Measurements from ENCODE around the gene WDR88. TPM values are rescaled to one million over a fixed set of nuclear protein-coding genes. Genes with fewer than 3 reads are reported as not detected.

Gene WDR88
- total and polyA plus RNA-seq, 2 of the 8 experiments (the other 6 are each of a cell fraction or from before 2014, with no cell fraction given) = not detected

DNA sequence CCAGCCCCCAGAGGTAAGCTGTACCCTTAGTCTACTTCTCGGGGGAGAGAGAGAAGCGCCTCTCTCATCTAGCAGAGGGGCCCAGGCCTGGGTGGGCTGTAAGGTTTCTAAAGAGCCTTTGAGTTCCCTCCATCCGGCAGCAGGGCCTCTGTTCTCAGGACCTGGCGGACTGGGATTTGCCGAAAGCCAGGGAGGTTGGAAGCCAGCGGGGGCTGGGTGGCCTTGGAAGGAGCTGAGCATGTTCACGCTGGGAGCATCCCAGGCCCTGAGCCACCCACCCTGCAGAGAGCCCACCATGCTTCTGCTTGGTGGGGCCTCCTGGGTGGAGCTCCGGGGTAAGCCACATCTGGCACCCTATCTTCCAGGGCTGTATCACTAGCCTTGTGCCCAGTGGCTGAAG, 86.0 kb downstream of the WDR88 start (continued):
- TF ChIP-seq CHD7 (IDR thresholded peaks at IDR 0.05; ENCODE audit: insufficient replicate concordance, low read length) = no peak
- TF ChIP-seq GABPA (IDR thresholded peaks at IDR 0.05; ENCODE audit: borderline replicate concordance, insufficient read depth, low read length) = no peak
- TF ChIP-seq, protein P1, sequence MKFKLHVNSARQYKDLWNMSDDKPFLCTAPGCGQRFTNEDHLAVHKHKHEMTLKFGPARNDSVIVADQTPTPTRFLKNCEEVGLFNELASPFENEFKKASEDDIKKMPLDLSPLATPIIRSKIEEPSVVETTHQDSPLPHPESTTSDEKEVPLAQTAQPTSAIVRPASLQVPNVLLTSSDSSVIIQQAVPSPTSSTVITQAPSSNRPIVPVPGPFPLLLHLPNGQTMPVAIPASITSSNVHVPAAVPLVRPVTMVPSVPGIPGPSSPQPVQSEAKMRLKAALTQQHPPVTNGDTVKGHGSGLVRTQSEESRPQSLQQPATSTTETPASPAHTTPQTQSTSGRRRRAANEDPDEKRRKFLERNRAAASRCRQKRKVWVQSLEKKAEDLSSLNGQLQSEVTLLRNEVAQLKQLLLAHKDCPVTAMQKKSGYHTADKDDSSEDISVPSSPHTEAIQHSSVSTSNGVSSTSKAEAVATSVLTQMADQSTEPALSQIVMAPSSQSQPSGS (IDR thresholded peaks at IDR 0.05; ENCODE audit: low read length) = no peak
- no peak for TF ChIP-seq SRF (IDR thresholded peaks at IDR 0.05; ENCODE audit: low read depth, low read length)
- TF ChIP-seq KDM1A (IDR thresholded peaks at IDR 0.05; ENCODE audit: borderline replicate concordance, low read length) = no peak
- no peak for TF ChIP-seq SP4 (IDR thresholded peaks at IDR 0.05; ENCODE audit: low read length)
- TF ChIP-seq CBX8 (IDR thresholded peaks at IDR 0.05; ENCODE audit: borderline replicate concordance, low read depth, low read length) = no peak
- TF ChIP-seq RBBP5 (IDR thresholded peaks at IDR 0.05; ENCODE audit: borderline replicate concordance, low read depth, low read length) = no peak
- no peak for TF ChIP-seq TEAD4 (IDR thresholded peaks at IDR 0.05; ENCODE audit: low read depth, low read length)
- TF ChIP-seq TBP (IDR thresholded peaks at IDR 0.05; ENCODE audit: low read depth, low read length) = no peak

Data from H1 (cell line).